Stromal cell of bone marrow (primary cell): ENCODE measurements around the gene KIAA0930.
A peak's percentile ranks its signal among the peaks of the same experiment; 100 is the strongest.

ENCODE experiments used
- DNase-seq: peaks from one replicate; pipeline ENCODE4 v3.0.0-alpha.2; 2012; ENCODE audit warnings: low read depth

The KIAA0930 gene

DNA sequence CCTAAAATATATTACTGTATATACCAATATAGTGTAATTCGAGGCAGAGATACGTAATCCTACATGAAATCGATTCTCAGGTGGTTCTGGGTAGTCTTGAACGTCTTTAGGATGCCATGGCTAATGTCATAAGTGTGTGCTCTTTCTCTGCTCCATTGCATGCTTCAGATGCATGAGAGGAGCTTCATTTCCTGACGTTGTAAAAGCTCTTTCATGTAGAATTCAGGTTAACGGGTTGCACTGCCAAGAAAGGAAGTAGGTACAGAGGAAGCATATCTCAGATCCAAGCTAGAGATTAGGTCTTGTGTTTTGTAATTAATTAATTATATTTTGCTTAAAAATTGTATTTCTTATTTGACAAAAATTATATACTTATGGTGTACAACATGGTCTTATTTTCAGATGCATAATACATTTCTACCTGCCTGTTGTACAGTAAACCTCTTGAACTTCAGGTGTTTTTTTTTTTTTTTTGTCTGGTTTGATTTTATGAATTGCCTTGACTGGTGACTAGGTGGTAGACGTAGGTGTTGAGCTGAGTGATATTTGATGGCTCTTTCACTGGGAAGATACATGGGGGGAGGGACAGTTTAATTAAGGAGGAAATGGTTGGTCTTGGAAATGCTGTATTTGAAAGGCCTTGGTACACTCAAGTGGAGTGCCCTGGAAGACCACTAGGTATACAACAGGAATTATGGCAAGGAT is 67.7 kb downstream of the KIAA0930 start:
- DNase-seq: no peak

DNA sequence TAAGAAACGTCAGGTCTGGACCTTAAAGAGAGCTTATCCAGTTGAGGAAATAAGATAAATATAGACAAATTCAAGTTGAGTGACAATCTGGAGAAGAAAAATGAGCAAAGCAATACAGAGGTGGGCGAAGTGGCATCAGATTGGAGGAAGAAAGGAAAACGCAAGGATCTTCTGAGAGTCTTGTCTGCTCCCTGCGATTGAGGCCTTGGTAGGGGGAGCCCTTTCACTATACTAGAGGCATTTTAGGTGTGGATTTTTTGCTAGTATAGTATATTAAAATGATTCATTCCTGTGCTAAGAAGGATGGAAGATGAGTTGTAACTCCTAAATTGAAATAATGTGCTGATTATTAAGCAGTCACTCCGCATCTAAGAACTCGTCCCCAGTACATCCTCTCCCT is 68.9 kb downstream of the KIAA0930 start:
- no peak for DNase-seq

- no peak for DNase-seq
These were observed 70.9 kb downstream of the KIAA0930 start for GRCh38 chr22:45169591-45170466.

DNA sequence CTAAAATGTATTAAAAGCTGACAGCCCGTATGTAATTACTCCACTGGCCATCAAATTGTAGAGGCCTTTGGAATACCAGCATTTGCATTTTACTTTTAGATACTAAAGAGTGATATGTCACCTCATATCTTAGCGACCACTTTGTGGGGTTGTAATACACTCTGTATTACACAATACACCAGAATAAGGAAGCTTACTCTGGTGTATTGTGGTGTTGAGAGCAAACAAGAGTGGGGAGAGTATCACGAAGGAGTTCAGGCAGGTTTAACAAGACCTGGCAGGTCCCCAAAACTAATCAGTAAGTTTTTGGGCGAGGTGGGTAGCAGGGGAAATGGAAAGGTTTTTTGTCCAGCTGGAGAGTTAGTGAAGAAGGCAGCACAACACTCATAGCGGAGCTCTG is 73.8 kb downstream of the KIAA0930 start:
- DNase-seq: no peak

- DNase-seq: no peak
These were observed 76.2 kb downstream of the KIAA0930 start for GRCh38 chr22:45164270-45165088.

- peak; percentile 89 for DNase-seq
These were observed 77.0 kb downstream of the KIAA0930 start, which contains the start of gene NUP50 for GRCh38 chr22:45163451-45164269. NUP50 (plus strand) TSS chr22:45163925; CDS start chr22:45168178, 4,253 bp downstream.

DNA sequence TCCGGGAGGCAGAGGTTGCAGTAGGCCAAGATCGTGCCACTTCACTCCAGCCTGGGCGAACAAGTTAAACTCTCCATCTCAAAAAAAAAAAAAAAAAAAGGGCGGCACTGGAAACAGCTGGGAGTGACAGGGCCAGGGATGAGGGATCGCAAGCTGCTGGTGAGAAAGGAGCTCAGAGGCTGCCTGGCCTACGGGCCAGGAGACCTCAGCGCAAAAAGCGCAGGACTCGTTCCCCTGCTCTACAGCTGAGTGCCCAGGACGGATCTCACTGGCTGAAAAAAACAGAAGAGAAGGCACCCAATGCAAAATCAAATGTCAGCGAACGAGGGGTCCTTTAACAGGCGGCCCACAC is 77.6 kb downstream of the KIAA0930 start:
- DNase-seq: peak; percentile 19

GRCh38 chr22:45162531-45162930 is 78.2 kb downstream of the KIAA0930 start:
- DNase-seq: no peak

GRCh38 chr22:45159652-45160462 is 80.8 kb downstream of the KIAA0930 start:
- DNase-seq: no peak

DNA sequence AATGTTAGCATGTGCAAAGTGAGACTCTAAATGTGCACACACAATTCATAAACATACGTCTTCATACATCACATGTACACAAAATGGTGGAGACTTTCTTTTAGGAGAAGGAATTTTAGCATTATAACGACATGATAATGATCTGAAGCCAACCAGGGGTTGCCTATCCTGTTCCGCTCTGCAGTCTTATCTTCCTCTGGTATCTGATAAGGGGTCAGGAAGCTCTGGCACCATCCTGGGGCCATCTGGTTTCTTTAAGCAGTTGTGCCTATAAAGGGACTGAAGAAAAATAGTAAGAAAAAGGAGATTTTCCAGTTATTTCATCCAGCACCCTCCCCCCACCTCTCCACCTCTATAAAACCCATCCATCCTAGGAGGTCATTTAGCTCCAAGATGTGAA is 82.8 kb downstream of the KIAA0930 start:
- no peak for DNase-seq

GRCh38 chr22:45155050-45155840 is 85.4 kb downstream of the KIAA0930 start:
- no peak for DNase-seq

- no peak for DNase-seq
These were observed 86.3 kb downstream of the KIAA0930 start for GRCh38 chr22:45154383-45154782.

- DNase-seq: no peak
These were observed 89.2 kb downstream of the KIAA0930 start for GRCh38 chr22:45151503-45151902.

DNA sequence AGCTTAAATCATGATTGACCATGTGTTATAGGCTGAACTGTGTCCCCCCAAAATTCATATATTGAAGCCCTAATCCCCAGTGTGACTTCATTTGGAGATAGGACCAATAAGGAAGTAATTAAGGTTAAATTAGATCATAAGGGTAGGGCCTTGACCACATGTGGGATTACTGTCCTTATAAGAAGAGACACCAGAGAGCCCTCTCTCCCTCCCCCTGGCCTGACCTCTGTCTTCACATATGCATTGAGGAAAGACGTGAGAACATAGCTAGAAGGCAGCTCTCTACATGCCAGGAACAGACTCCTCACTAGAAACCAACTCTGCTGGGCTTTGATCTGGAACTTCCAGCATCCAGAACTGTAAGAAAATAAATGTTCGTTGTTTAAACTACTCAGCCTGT is 90.6 kb downstream of the KIAA0930 start:
- no peak for DNase-seq

GRCh38 chr22:45149671-45150070 is 91.0 kb downstream of the KIAA0930 start:
- no peak for DNase-seq

DNA sequence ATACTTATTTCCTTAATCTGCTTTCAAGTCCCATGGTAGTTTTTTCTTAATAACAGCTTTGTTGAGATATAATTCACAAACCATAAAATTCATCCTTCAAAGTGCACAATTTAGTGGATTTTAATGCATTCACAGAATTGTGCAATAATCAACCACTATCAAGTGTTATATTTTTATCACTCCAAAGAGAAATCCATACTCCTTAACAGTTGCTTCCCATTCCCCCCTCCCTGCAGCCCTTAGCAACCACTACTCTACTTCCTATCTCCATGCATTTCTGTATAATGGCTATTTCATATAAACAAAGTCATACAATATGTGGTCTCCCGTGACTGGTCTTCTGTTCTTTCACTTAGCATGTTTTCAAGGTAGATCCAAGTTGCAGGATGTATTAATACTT is 95.8 kb downstream of the KIAA0930 start:
- DNase-seq: no peak

GRCh38 chr22:45142376-45142775 is 98.3 kb downstream of the KIAA0930 start:
- no peak for DNase-seq
